ENCODE data around the gene PCDHB14. TPM values are rescaled to one million over a fixed set of nuclear protein-coding genes. Genes with fewer than 3 reads are reported as not detected.

The PCDHB14 gene
- polyA plus RNA-seq, 4 donors = 8.8 to 10.2 (median 9.8) TPM

DNA sequence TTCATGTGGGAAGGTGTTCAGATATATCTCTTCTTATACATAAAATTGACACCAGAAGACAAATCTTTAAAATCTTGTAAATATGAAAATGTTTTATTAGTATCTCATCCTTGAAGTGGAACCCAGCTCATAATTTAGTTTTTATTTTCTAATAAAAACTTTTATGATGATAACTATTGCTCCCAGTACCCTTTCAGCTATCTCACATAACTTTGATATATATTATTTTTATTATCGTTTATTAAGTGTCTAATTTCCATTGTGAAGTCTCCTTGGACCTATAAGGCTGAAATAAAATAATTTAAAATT lies 38.0 kb downstream of the PCDHB14 start:
- DNase-seq (ENCODE audit: low read depth in 4 of 4, low spot score in 2 of 4) = no peak

DNA sequence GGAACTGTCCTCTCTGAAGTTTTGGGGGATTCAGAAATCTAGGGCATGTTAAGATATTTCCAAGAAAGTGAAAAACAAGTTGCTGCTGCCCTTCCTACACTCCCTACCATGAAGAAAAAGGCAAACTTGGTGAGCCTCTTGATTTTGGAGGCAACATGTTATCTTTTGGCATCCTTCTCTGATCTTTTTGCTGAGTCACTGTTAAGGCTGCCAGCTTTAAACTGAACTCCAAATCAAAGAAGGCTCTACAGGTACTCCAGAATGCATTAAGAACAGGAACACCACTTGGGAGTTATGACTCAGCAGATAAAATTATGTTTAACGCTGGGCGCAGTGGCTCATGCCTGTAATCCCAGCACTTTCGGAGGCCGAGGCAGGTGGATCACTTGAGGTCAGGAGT lies 46.1 kb downstream of the PCDHB14 start:
- DNase-seq (ENCODE audit: low read depth in 4 of 4, low spot score in 2 of 4) = no peak

DNA sequence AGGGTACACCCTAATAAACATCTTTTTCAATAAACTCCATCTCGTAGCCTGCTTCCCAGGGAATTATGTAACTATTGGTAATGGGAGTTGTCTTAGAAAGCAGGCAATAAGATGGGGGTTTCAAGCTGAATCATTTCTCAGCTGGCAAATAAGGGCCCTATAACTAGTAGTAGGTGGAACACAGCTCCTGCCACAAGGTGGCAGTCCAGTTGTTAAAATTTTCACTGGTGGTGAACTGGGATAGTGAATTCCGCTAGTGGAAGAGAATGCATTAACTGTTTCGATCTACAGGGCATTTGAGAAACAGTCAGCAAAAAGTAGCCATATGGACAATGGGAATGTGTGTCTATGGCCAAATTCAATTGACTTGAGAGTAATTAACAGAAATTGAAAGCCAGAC lies 49.8 kb downstream of the PCDHB14 start:
- DNase-seq (ENCODE audit: low read depth in 4 of 4, low spot score in 2 of 4) = no peak

Other genes with a start within 250 kb of the PCDHB14 start
- under 1 TPM; 0.08 to 0.10 (median 0.09) TPM for gene PCDHB1, start 172.0 kb upstream of the PCDHB14 start, polyA plus RNA-seq (ENCODE audit: insufficient read length in 4 of 4)
- 1 to 10 TPM; 3.9 to 8.5 (median 6.3) TPM for gene PCDHB2, start 128.7 kb upstream of the PCDHB14 start, polyA plus RNA-seq (ENCODE audit: insufficient read length in 4 of 4)
- 1 to 10 TPM; 3.0 to 4.7 (median 3.5) TPM for gene PCDHB3, start 122.9 kb upstream of the PCDHB14 start, polyA plus RNA-seq (ENCODE audit: insufficient read length in 4 of 4)
- 1 to 10 TPM; 1.3 to 2.0 (median 2.0) TPM for gene PCDHB4, start 101.5 kb upstream of the PCDHB14 start, polyA plus RNA-seq (ENCODE audit: insufficient read length in 4 of 4)
- gene PCDHB5, start 88.1 kb upstream of the PCDHB14 start, polyA plus RNA-seq (ENCODE audit: insufficient read length in 4 of 4) = 10 to 100 TPM in 1 of 4 donors, 1 to 10 TPM in 3; 5.2 to 10.2 (median 7.8) TPM
- gene PCDHB6, start 73.3 kb upstream of the PCDHB14 start, polyA plus RNA-seq (ENCODE audit: insufficient read length in 4 of 4) = 1 to 10 TPM; 2.6 to 4.1 (median 3.2) TPM
- gene PCDHB7, start 50.7 kb upstream of the PCDHB14 start, polyA plus RNA-seq (ENCODE audit: insufficient read length in 4 of 4) = 1 to 10 TPM; 4.5 to 7.1 (median 5.0) TPM
- 1 to 10 TPM; 1.5 to 4.5 (median 2.8) TPM for gene PCDHB8, start 45.6 kb upstream of the PCDHB14 start, polyA plus RNA-seq (ENCODE audit: insufficient read length in 4 of 4)
- 1 to 10 TPM; 4.4 to 8.8 (median 7.3) TPM for gene PCDHB16, start 41.0 kb upstream of the PCDHB14 start, polyA plus RNA-seq (ENCODE audit: insufficient read length in 4 of 4)
- gene PCDHB9, start 36.2 kb upstream of the PCDHB14 start, polyA plus RNA-seq (ENCODE audit: insufficient read length in 4 of 4) = 1 to 10 TPM; 3.5 to 4.4 (median 4.1) TPM
- 1 to 10 TPM; 5.5 to 9.8 (median 6.6) TPM for gene PCDHB10, start 31.0 kb upstream of the PCDHB14 start, polyA plus RNA-seq (ENCODE audit: insufficient read length in 4 of 4)
- gene PCDHB11, start 23.7 kb upstream of the PCDHB14 start, polyA plus RNA-seq (ENCODE audit: insufficient read length in 4 of 4) = 1 to 10 TPM; 4.9 to 6.0 (median 5.6) TPM
- 1 to 10 TPM; 4.7 to 6.3 (median 5.5) TPM for gene PCDHB12, start 14.6 kb upstream of the PCDHB14 start, polyA plus RNA-seq (ENCODE audit: insufficient read length in 4 of 4)
- 1 to 10 TPM; 5.0 to 7.6 (median 5.4) TPM for gene PCDHB13, start 9.4 kb upstream of the PCDHB14 start, polyA plus RNA-seq (ENCODE audit: insufficient read length in 4 of 4)
- gene PCDHB15, start 22.1 kb downstream of the PCDHB14 start, polyA plus RNA-seq (ENCODE audit: insufficient read length in 4 of 4) = 10 to 100 TPM; 11.1 to 16.0 (median 15.0) TPM
- gene SLC25A2, start 80.7 kb downstream of the PCDHB14 start, polyA plus RNA-seq (ENCODE audit: insufficient read length in 4 of 4) = under 1 TPM in 1 of 4 donors, not detected in 3; 0.14 TPM
- 100 to 1,000 TPM; 135 to 190 (median 151) TPM for gene TAF7, start 97.4 kb downstream of the PCDHB14 start, polyA plus RNA-seq (ENCODE audit: insufficient read length in 4 of 4)
- gene PCDHGA1, start 107.2 kb downstream of the PCDHB14 start, polyA plus RNA-seq (ENCODE audit: insufficient read length in 4 of 4) = 1 to 10 TPM in 3 of 4 donors, under 1 TPM in 1; 0.93 to 1.0 (median 1.0) TPM
- gene PCDHGA2, start 115.4 kb downstream of the PCDHB14 start, polyA plus RNA-seq (ENCODE audit: insufficient read length in 4 of 4) = 1 to 10 TPM; 4.8 to 8.4 (median 7.6) TPM
- gene PCDHGA3, start 120.5 kb downstream of the PCDHB14 start, polyA plus RNA-seq (ENCODE audit: insufficient read length in 4 of 4) = 1 to 10 TPM; 1.6 to 4.1 (median 3.0) TPM
- gene PCDHGB1, start 126.8 kb downstream of the PCDHB14 start, polyA plus RNA-seq (ENCODE audit: insufficient read length in 4 of 4) = 1 to 10 TPM; 1.6 to 2.2 (median 1.8) TPM
- gene PCDHGA4, start 131.7 kb downstream of the PCDHB14 start, polyA plus RNA-seq (ENCODE audit: insufficient read length in 4 of 4) = 1 to 10 TPM; 2.1 to 3.0 (median 2.5) TPM
- gene PCDHGB2, start 136.7 kb downstream of the PCDHB14 start, polyA plus RNA-seq (ENCODE audit: insufficient read length in 4 of 4) = 1 to 10 TPM; 3.2 to 4.9 (median 3.8) TPM
- gene PCDHGA5, start 140.8 kb downstream of the PCDHB14 start, polyA plus RNA-seq (ENCODE audit: insufficient read length in 4 of 4) = 1 to 10 TPM; 2.5 to 3.0 (median 2.8) TPM
- gene PCDHGB3, start 146.9 kb downstream of the PCDHB14 start, polyA plus RNA-seq (ENCODE audit: insufficient read length in 4 of 4) = 1 to 10 TPM; 1.9 to 2.9 (median 2.2) TPM
- 1 to 10 TPM; 5.7 to 8.9 (median 7.1) TPM for gene PCDHGA6, start 150.5 kb downstream of the PCDHB14 start, polyA plus RNA-seq (ENCODE audit: insufficient read length in 4 of 4)
- 1 to 10 TPM; 2.0 to 2.6 (median 2.3) TPM for gene PCDHGA7, start 159.4 kb downstream of the PCDHB14 start, polyA plus RNA-seq (ENCODE audit: insufficient read length in 4 of 4)
- gene PCDHGB4, start 164.4 kb downstream of the PCDHB14 start, polyA plus RNA-seq (ENCODE audit: insufficient read length in 4 of 4) = 1 to 10 TPM; 4.4 to 6.1 (median 5.8) TPM
- gene PCDHGA8, start 169.3 kb downstream of the PCDHB14 start, polyA plus RNA-seq (ENCODE audit: insufficient read length in 4 of 4) = under 1 TPM; 0.46 to 0.55 (median 0.51) TPM
- gene PCDHGB5, start 174.6 kb downstream of the PCDHB14 start, polyA plus RNA-seq (ENCODE audit: insufficient read length in 4 of 4) = 10 to 100 TPM in 2 of 4 donors, 1 to 10 TPM in 2; 8.8 to 10.6 (median 10.0) TPM
- 1 to 10 TPM; 5.0 to 6.4 (median 5.3) TPM for gene PCDHGA9, start 179.4 kb downstream of the PCDHB14 start, polyA plus RNA-seq (ENCODE audit: insufficient read length in 4 of 4)
- gene PCDHGB6, start 184.7 kb downstream of the PCDHB14 start, polyA plus RNA-seq (ENCODE audit: insufficient read length in 4 of 4) = 1 to 10 TPM; 6.3 to 7.9 (median 7.4) TPM
- gene PCDHGA10, start 189.6 kb downstream of the PCDHB14 start, polyA plus RNA-seq (ENCODE audit: insufficient read length in 4 of 4) = 1 to 10 TPM; 3.1 to 3.8 (median 3.6) TPM
- gene PCDHGB7, start 194.3 kb downstream of the PCDHB14 start, polyA plus RNA-seq (ENCODE audit: insufficient read length in 4 of 4) = 10 to 100 TPM; 14.0 to 17.5 (median 14.3) TPM
- gene PCDHGA11, start 197.7 kb downstream of the PCDHB14 start, polyA plus RNA-seq (ENCODE audit: insufficient read length in 4 of 4) = 1 to 10 TPM; 4.6 to 5.6 (median 5.1) TPM
- 1 to 10 TPM; 1.1 to 2.4 (median 1.5) TPM for gene PCDHGA12, start 207.2 kb downstream of the PCDHB14 start, polyA plus RNA-seq (ENCODE audit: insufficient read length in 4 of 4)